Measurements from ENCODE around the gene ZFYVE26.

The ZFYVE26 gene

GRCh38 chr14:67815573-67816225 lies 691 bp downstream of the ZFYVE26 start:
- DNase-seq: no peak

- DNase-seq: no peak
These were observed 1.6 kb downstream of the ZFYVE26 start for GRCh38 chr14:67814821-67815220.

- no peak for DNase-seq
These were observed 10.1 kb downstream of the ZFYVE26 start for GRCh38 chr14:67806246-67806645.

- DNase-seq: no peak
These were observed 15.6 kb downstream of the ZFYVE26 start for GRCh38 chr14:67800743-67801142.

- DNase-seq: no peak
These were observed 17.7 kb downstream of the ZFYVE26 start for GRCh38 chr14:67798731-67799130.

GRCh38 chr14:67787673-67788072 lies 28.7 kb downstream of the ZFYVE26 start:
- DNase-seq: no peak

GRCh38 chr14:67785270-67786109 lies 30.9 kb downstream of the ZFYVE26 start:
- no peak for DNase-seq

- no peak for DNase-seq
These were observed 32.1 kb downstream of the ZFYVE26 start for GRCh38 chr14:67784244-67784823.

GRCh38 chr14:67782090-67782489 lies 34.3 kb downstream of the ZFYVE26 start:
- no peak for DNase-seq

GRCh38 chr14:67778792-67779191 lies 37.6 kb downstream of the ZFYVE26 start:
- DNase-seq: no peak

- no peak for DNase-seq
These were observed 39.6 kb downstream of the ZFYVE26 start for GRCh38 chr14:67776653-67777322.

- DNase-seq: no peak
These were observed 42.5 kb downstream of the ZFYVE26 start for GRCh38 chr14:67773844-67774377.

GRCh38 chr14:67768219-67768618 lies 48.2 kb downstream of the ZFYVE26 start:
- DNase-seq: no peak

GRCh38 chr14:67766035-67766680 lies 50.2 kb downstream of the ZFYVE26 start:
- no peak for DNase-seq

- no peak for DNase-seq
These were observed 51.1 kb downstream of the ZFYVE26 start for GRCh38 chr14:67765192-67765834.

GRCh38 chr14:67764496-67764895 lies 51.9 kb downstream of the ZFYVE26 start:
- no peak for DNase-seq

GRCh38 chr14:67763158-67763822 lies 53.1 kb downstream of the ZFYVE26 start:
- DNase-seq: no peak

GRCh38 chr14:67762051-67762450 lies 54.3 kb downstream of the ZFYVE26 start:
- DNase-seq: no peak

GRCh38 chr14:67759916-67760315 lies 56.5 kb downstream of the ZFYVE26 start:
- no peak for DNase-seq

- DNase-seq: no peak
These were observed 59.2 kb downstream of the ZFYVE26 start for GRCh38 chr14:67757175-67757574.

- no peak for DNase-seq
These were observed 59.9 kb downstream of the ZFYVE26 start for GRCh38 chr14:67756496-67756895.

All from activated effector memory CD4-positive, alpha-beta T cell treated with Interleukin-2 at 50 U/mL for 16 hours (primary cell).